ENCODE results near the gene SPRED3. TPM values are rescaled to one million over a fixed set of nuclear protein-coding genes. Genes with fewer than 3 reads are reported as not detected.

Gene SPRED3
- total and polyA plus RNA-seq, 2 of the 8 experiments (the other 6 are each of a cell fraction or from before 2014, with no cell fraction given), result 8.1 to 10.3 TPM

DNA sequence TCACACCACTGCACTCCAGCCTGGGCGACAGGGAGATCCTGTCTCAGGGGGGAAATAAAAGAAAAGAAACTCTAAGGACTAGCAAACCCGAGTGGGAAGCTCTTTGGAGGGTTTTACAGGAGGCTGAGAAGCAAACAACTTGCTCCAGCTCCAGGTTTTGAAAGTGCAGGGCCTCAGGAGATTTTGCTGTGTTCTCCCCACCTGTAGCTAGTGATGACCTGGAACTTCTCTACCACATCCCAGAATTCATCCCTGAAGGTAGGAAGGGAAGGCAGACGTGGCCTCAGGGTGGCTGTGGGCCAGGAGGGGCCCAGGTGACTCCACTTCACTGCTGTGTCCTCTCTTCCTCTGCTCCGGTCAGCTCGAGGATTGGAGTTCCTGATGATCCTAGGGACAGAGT, 30.4 kb upstream of the SPRED3 start (continued):
- TF ChIP-seq SAP30 (IDR thresholded peaks at IDR 0.05; ENCODE audit: insufficient read depth, insufficient replicate concordance, low read length) (no peak), BRCA1 (IDR thresholded peaks at IDR 0.05; ENCODE audit: low read depth, low read length) (no peak)
- TF ChIP-seq, protein P1, sequence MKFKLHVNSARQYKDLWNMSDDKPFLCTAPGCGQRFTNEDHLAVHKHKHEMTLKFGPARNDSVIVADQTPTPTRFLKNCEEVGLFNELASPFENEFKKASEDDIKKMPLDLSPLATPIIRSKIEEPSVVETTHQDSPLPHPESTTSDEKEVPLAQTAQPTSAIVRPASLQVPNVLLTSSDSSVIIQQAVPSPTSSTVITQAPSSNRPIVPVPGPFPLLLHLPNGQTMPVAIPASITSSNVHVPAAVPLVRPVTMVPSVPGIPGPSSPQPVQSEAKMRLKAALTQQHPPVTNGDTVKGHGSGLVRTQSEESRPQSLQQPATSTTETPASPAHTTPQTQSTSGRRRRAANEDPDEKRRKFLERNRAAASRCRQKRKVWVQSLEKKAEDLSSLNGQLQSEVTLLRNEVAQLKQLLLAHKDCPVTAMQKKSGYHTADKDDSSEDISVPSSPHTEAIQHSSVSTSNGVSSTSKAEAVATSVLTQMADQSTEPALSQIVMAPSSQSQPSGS (IDR thresholded peaks at IDR 0.05; ENCODE audit: low read length), result no peak
- TF ChIP-seq, protein P2, sequence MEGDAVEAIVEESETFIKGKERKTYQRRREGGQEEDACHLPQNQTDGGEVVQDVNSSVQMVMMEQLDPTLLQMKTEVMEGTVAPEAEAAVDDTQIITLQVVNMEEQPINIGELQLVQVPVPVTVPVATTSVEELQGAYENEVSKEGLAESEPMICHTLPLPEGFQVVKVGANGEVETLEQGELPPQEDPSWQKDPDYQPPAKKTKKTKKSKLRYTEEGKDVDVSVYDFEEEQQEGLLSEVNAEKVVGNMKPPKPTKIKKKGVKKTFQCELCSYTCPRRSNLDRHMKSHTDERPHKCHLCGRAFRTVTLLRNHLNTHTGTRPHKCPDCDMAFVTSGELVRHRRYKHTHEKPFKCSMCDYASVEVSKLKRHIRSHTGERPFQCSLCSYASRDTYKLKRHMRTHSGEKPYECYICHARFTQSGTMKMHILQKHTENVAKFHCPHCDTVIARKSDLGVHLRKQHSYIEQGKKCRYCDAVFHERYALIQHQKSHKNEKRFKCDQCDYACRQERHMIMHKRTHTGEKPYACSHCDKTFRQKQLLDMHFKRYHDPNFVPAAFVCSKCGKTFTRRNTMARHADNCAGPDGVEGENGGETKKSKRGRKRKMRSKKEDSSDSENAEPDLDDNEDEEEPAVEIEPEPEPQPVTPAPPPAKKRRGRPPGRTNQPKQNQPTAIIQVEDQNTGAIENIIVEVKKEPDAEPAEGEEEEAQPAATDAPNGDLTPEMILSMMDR (IDR thresholded peaks at IDR 0.05; ENCODE audit: control extremely low read depth in 1 of 3, insufficient read depth in 1 of 3, low read depth in 1 of 3, low read length in 3 of 3), result no peak
